GM12891 (cell line): ENCODE measurements around the gene SIL1.

Experiments used
- POLR2AphosphoS5 ChIP-seq: IDR thresholded peaks from 2 replicates; pipeline ENCODE4 v1.6.1; 2011; ENCODE audit warnings: low read depth, low read length, control low read depth
- SPI1 ChIP-seq: IDR thresholded peaks from 2 replicates; pipeline ENCODE4 v1.6.1; 2011; ENCODE audit warnings: low read depth, low read length, control low read depth

DNA sequence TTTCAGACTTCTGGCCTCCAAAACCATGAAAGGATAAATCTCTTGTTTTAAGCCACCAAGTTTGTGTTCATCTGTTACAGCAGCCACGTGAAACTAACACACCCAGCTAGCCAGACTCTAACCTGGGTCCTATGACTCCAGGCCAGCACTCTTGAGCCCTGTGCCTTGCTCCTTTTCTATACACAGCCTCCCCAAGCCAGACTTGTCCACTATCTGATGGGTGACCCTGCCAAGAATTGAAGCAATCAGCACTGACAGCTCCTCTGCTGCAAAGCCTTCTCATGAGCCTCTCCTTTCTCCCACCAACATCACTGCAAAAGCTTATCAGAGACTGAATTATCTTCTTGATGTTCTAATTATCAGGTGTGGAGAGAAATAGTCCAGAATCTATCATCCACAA is 41.4 kb downstream of the SIL1 start:
- TF ChIP-seq POLR2AphosphoS5 (no peak), SPI1 (no peak)
